Activated CD8-positive, alpha-beta T cell treated with anti-CD3 and anti-CD28 coated beads for 36 hours (primary cell): Measurements from ENCODE around the gene ESPL1. TPM values are rescaled to one million over a fixed set of nuclear protein-coding genes. Genes with fewer than 3 reads are reported as not detected.

ENCODE experiments used
- ATAC-seq: fragments of 200-7000 bp; cut with Tn5 transposase; one replicate; pipeline ENCODE4 v1.10.0; 2021; ENCODE audit warnings: mild to moderate bottlenecking, moderate library complexity
- CTCF ChIA-PET: fragments of 350-600 bp; sonication (Branson Sonifier 250); formaldehyde crosslinking; loops from one replicate; lab custom pipeline; 2021; ENCODE audit warnings: antibody characterized with exemption; lab: Charles Lee
- POLR2A ChIA-PET: fragments of 350-600 bp; sonication (Branson Sonifier 250); formaldehyde crosslinking; loops from one replicate; lab custom pipeline; 2021; ENCODE audit warnings: antibody characterized with exemption; lab: Charles Lee
- DNase-seq: peaks from one replicate; pipeline ENCODE4 v3.0.0-alpha.2; 2020
- H3K27ac Mint-ChIP-seq: one replicate; pipeline ENCODE4 v1.8.0; 2021; ENCODE audit warnings: mild to moderate bottlenecking, mixed read lengths
- H3K27me3 Mint-ChIP-seq: one replicate; pipeline ENCODE4 v1.8.0; 2021; ENCODE audit warnings: mixed read lengths
- H3K36me3 Mint-ChIP-seq: one replicate; pipeline ENCODE4 v1.8.0; 2021; ENCODE audit warnings: low read depth, mixed read lengths
- H3K4me1 Mint-ChIP-seq: one replicate; pipeline ENCODE4 v1.8.0; 2021; ENCODE audit warnings: low read depth, mixed read lengths
- H3K4me3 Mint-ChIP-seq: one replicate; pipeline ENCODE4 v1.8.0; 2021; ENCODE audit warnings: mild to moderate bottlenecking, moderate library complexity, mixed read lengths
- H3K9me3 Mint-ChIP-seq: one replicate; pipeline ENCODE4 v1.8.0; 2021; ENCODE audit warnings: mixed read lengths
- intact Hi-C: fragments of 100-400 bp; cut with micrococcal nuclease; formaldehyde crosslinking; loops from one replicate; pipeline ENCODE4 v1.10.0; 2022
- total RNA-seq, 2 experiments: library from RNA; stranded (reverse); gene quantifications; one replicate each; pipeline ENCODE4 v1.2.3, GENCODE V29; 2021
- TF ChIP-seq, protein P1 (sequence below): fragments of 200-600 bp; IDR thresholded peaks from one replicate; pipeline ENCODE4 v1.8.0; 2022; ENCODE audit warnings: antibody characterized with exemption, mild to moderate bottlenecking

Gene ESPL1
- total RNA-seq, 2 experiments from 2014 or later = 62.1 to 63.4 TPM

DNA sequence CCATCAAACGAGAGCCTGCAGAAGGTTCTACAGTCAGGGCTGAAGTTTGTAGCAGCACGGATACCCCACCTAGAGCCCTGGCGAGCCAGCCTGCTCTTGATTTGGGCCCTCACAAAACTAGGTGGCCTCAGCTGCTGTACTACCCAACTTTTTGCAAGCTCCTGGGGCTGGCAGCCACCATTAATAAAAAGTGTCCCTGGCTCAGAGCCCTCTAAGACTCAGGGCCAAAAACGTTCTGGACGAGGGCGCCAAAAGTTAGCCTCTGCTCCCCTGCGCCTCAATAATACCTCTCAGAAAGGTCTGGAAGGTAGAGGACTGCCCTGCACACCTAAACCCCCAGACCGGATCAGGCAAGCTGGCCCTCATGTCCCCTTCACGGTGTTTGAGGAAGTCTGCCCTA lies 18.3 kb downstream of the ESPL1 start:
- Mint-ChIP-seq H3K9me3 (no peaks in the 10 kb centered on the region), H3K4me3 (no peak overlapping the region), H3K27me3 (no peaks in the 10 kb centered on the region), H3K27ac (no peak overlapping the region), H3K36me3 (peaks cover 65% of the 10 kb centered on the region), H3K4me1 (peaks cover 17% of the 10 kb centered on the region)
- no peak for DNase-seq
- ChIA-PET CTCF (interaction anchor here (0.7 to 8.1 kb wide), 11 partner anchors 9 to 127 kb away, joined by 3 to 130 read pairs (median 4); partner anchors contain the start of genes ESPL1 and PFDN5), POLR2A (interaction anchor here (0.8 to 1.5 kb wide), 2 partner anchors 8 to 19 kb away, joined by 3 read pairs; no protein-coding TSS in a partner anchor)
- no peak for ATAC-seq
- intact Hi-C loops = loop anchor here (5.0 kb wide), 1 partner anchor 74 kb away; no protein-coding TSS in a partner anchor
- TF ChIP-seq, protein P1, sequence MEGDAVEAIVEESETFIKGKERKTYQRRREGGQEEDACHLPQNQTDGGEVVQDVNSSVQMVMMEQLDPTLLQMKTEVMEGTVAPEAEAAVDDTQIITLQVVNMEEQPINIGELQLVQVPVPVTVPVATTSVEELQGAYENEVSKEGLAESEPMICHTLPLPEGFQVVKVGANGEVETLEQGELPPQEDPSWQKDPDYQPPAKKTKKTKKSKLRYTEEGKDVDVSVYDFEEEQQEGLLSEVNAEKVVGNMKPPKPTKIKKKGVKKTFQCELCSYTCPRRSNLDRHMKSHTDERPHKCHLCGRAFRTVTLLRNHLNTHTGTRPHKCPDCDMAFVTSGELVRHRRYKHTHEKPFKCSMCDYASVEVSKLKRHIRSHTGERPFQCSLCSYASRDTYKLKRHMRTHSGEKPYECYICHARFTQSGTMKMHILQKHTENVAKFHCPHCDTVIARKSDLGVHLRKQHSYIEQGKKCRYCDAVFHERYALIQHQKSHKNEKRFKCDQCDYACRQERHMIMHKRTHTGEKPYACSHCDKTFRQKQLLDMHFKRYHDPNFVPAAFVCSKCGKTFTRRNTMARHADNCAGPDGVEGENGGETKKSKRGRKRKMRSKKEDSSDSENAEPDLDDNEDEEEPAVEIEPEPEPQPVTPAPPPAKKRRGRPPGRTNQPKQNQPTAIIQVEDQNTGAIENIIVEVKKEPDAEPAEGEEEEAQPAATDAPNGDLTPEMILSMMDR = no peak

DNA sequence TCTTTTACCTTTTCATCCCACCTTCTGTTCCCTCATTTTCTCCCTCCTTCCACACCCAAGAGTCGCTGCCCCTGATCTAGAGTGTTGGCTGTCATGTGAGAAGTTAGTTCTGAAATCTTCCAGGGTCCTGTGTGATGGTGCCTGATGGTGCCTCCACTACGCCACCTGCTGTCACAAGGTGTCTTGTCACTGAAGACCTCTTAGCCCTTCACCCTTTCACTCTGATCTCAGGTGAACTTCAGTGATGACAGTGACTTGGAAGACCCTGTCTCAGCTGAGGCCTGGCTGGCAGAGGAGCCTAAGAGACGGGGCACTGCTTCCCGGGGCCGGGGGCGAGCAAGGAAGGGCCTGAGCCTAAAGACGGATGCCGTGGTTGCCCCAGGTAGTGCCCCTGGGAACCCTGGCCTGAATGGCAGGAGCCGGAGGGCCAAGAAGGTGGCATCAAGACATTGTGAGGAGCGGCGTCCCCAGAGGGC lies 19.7 kb downstream of the ESPL1 start:
- DNase-seq = peak; percentile 80
- H3K27me3 Mint-ChIP-seq = no peaks in the 10 kb centered on the region
- intact Hi-C loops = loop anchor here (5.0 kb wide), 1 partner anchor 75 kb away; no protein-coding TSS in a partner anchor
- CTCF ChIA-PET = interaction anchor here (0.6 to 8.1 kb wide), 13 partner anchors 9 to 207 kb away, joined by 3 to 130 read pairs (median 4); partner anchors contain the start of genes ESPL1 and MYG1
- no peak overlapping the region for H3K27ac Mint-ChIP-seq
- ATAC-seq = peak; percentile 85
- peaks cover 17% of the 10 kb centered on the region for H3K4me1 Mint-ChIP-seq
- POLR2A ChIA-PET = interaction anchor here (1.1 to 1.5 kb wide), 2 partner anchors 19 to 20 kb away, joined by 3 read pairs; no protein-coding TSS in a partner anchor
- no peak overlapping the region for H3K4me3 Mint-ChIP-seq
- H3K9me3 Mint-ChIP-seq = no peaks in the 10 kb centered on the region
- TF ChIP-seq, protein P1 = peak; percentile 57
- peaks cover 65% of the 10 kb centered on the region for H3K36me3 Mint-ChIP-seq

DNA sequence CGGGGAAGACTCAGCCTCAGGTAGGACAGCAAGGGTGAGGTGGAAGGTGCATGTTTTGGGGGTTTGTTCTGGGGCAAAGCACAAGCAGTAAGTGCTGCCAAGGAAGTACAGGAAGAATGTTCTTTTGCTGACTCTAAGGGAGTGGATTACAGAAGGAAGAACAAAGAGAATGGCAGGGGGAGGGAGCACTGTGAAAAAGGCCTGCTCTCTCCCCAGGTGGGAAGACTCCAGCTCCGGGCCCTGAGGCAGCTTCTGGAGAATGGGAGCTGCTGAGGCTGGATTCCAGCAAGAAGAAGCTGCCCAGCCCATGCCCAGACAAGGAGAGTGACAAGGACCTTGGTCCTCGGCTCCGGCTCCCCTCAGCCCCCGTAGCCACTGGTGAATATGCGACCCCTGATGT lies 20.2 kb downstream of the ESPL1 start:
- Mint-ChIP-seq H3K36me3 (peaks cover 65% of the 10 kb centered on the region), H3K27ac (no peak overlapping the region), H3K27me3 (no peaks in the 10 kb centered on the region), H3K9me3 (no peaks in the 10 kb centered on the region), H3K4me3 (no peak overlapping the region), H3K4me1 (peaks cover 17% of the 10 kb centered on the region)
- ChIA-PET POLR2A (interaction anchor here (1.1 kb wide), 1 partner anchor 19 kb away, joined by 3 read pairs; no protein-coding TSS in a partner anchor), CTCF (interaction anchor here (0.6 to 8.1 kb wide), 12 partner anchors 8 to 240 kb away, joined by 3 to 130 read pairs (median 4); partner anchors contain the start of genes AAAS, ESPL1 and MYG1)
- DNase-seq (no peak), ATAC-seq (no peak)
- intact Hi-C loops = loop anchor here (5.0 kb wide), 1 partner anchor 76 kb away; no protein-coding TSS in a partner anchor
- TF ChIP-seq, protein P1 = no peak

DNA sequence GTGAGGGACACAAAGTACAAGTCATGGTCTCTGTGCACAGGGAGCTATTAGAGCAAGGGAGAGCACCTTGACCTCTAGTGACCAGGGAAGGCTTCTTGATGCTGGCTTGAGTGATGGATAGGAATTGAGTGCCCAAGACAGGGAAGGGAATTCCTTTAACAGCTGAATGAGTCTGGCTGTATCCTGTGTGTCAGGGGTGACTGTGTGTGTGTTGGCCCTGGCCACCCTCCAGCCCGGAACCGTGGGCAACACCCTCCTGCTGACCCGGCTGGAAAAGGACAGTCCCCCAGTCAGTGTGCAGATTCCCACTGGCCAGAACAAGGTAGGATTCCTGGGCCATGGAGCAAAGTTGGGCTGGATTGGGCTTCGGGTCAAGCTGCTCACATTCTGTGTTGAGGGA lies 21.8 kb downstream of the ESPL1 start:
- H3K27ac Mint-ChIP-seq = peak overlapping the region; percentile 57
- ChIA-PET POLR2A (interaction anchor here (1.2 to 3.6 kb wide), 7 partner anchors 11 to 92 kb away, joined by 3 to 19 read pairs (median 4); partner anchors contain the start of genes AAAS and ESPL1), CTCF (interaction anchor here (1.0 to 8.1 kb wide), 8 partner anchors 12 to 130 kb away, joined by 3 to 130 read pairs (median 4); partner anchors contain the start of gene ESPL1)
- H3K9me3 Mint-ChIP-seq = no peaks in the 10 kb centered on the region
- ATAC-seq (no peak), DNase-seq (no peak)
- H3K4me1 Mint-ChIP-seq = peaks cover 19% of the 10 kb centered on the region
- H3K4me3 Mint-ChIP-seq = no peak overlapping the region
- intact Hi-C loops = loop anchor here (5.0 kb wide), 1 partner anchor 78 kb away; no protein-coding TSS in a partner anchor
- H3K27me3 Mint-ChIP-seq = no peaks in the 10 kb centered on the region
- H3K36me3 Mint-ChIP-seq = peaks cover 69% of the 10 kb centered on the region
- TF ChIP-seq, protein P1 = no peak
